ENCODE results near the gene AGMO.
A peak's percentile ranks its signal among the peaks of the same experiment; 100 is the strongest.

The AGMO gene

DNA sequence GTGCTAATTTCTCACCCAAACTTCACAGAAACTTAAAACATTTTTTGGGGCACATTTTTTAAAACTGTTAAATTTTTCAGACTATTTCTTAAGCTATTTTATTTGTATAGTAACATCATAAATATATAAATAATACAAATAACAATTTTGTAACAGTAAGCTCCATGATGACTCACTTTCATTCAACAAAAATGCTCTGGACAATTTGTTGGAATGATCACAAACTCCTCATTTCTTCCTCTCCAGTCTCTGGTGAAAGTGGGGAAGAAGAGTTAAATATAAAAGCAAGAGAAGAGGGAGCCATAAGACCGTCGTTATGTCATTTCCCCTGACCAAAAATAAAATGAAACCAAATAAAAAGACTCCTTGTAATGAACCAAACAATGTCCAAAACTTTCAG is 162.4 kb downstream of the AGMO start:
- no peak for DNase-seq (ENCODE audit: low read depth, low spot score)

GRCh38 chr7:15397922-15398760 is 163.7 kb downstream of the AGMO start:
- peak; percentile 51 for DNase-seq (ENCODE audit: low read depth, low spot score)

DNA sequence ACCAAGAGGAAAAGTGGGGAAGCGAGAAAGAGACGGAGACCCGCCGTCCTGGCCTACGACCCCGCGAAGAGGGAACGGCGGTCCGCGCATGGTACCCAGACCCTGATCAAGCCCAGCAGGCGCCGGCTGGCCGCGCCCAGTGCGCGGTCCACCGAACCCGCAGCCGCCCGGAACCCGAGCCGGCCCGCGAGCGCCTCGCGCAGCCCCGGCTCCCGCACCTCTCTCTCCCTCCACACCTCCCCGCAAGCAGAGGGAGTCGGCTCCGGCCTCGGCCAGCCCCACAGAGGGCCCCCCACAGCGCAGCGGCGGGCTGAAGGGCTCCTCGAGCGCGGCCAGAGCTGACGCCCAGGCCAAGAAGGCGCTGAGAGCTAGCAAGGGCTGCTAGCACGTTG is 164.7 kb downstream of the AGMO start:
- no peak for DNase-seq (ENCODE audit: low read depth, low spot score)

DNA sequence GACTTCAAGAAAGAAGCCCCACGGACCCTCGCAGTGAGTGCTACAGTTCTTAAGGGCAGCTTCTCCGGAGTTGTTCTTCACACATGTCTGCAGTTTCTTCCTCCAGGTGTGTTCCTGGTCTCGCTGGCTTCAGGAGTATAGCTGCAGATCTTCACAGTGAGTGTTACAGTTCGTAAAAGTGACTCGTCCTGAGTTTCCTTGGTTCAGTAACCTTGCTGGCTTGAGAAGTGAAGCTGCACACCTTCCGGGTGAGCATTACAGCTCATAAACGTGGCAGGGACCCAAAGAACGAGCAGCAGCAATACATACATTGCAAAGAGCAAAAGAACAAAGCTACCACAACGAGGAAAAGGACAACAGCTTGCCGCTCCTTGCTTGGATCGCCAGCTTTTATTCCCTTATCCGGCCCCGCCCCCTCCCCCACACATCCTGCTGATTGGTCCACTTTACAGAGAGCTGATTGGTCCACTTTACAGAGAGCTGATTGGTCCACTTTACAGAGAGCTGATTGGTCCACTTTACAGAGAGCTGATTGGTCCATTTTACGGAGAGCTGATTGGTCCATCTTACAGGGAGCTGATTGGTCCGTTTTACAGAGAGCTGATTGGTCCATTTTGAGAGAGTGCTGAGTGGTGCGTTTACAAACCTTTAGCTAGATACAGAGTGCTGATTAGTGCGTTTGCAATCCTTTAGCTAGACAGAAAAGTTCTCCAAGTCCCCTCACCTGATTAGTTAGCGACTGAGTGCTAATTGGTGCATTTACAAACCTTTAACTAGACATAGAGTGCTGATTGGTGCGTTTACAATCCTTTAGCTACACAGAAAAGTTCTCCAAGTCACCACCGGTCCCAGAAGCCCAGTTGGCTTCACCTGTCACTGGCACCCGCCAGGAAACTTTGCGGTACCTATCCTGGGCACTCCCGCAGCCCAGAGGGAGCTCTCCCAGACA is 165.3 kb downstream of the AGMO start:
- no peak for DNase-seq (ENCODE audit: low read depth, low spot score)

- DNase-seq (ENCODE audit: low read depth, low spot score), result no peak
Observed at GRCh38 chr7:15389073-15389472, 172.7 kb downstream of the AGMO start.

DNA sequence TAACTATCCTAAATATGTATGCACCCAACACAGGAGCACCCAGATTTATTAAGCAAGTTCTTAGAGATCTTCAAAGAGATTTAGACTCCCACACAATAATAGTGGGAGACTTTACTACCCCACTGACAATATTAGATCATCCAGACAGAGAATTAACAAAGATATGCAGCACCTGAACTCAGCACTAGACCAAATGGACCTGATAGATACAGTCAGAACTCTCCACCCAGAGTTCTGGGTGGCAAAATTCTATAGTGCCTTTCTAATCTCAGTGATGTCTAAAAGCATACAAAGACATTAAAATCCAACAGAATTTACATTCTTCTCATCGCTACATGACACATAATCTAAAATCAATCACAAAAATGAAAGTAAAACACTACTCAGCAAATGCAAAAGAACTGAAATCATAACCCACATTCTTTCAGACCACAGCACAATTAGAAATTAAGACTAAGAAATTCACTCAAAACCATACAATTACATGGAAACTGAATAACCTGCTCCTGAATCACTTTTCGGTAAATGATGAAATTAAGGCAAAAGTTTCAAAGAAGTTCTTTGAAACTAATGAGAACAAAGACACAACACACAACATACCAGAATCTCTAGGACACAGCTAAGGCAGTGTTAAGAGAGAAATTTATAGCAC is 183.2 kb downstream of the AGMO start:
- DNase-seq (ENCODE audit: low read depth, low spot score), result no peak

DNA sequence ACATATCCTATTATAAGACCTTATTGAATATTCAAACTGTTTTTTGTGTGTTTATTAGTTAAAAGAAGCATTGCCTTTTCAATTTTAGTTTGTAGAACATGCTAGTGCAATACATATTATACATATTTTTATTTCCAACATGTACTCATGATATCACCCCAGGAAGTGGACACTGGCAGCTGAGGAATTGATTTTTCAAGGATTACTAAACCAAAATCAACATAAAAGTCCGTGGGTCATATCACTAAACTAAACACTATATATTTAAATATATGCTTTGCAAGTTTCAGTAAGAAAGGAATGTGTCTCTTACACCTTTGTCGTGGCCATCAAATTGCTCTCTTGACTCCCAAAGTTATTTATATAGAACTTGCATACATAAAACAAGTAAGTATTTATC is 185.2 kb downstream of the AGMO start:
- DNase-seq (ENCODE audit: low read depth, low spot score), result no peak

DNA sequence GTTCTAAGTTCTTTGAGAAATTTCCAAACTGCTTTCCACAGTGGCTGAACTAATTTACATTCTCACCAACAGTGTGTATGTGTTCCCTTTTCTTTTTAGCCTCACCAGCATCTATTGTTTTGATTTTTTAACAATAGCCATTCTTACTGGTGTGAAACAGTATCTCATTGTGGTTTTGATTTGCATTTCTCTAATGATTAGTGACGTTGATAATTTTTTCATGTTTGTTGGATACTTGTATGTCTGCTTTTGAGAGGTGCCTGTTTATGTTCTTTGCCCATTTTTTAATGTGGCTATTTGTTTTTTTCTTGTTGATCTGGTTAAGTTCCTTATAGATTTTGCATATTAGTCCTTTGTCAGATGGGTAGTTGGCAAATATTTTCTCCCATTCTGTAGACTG is 191.4 kb downstream of the AGMO start:
- DNase-seq (ENCODE audit: low read depth, low spot score), result no peak

- no peak for DNase-seq (ENCODE audit: low read depth, low spot score)
Observed at GRCh38 chr7:15368653-15369052, 193.2 kb downstream of the AGMO start.

DNA sequence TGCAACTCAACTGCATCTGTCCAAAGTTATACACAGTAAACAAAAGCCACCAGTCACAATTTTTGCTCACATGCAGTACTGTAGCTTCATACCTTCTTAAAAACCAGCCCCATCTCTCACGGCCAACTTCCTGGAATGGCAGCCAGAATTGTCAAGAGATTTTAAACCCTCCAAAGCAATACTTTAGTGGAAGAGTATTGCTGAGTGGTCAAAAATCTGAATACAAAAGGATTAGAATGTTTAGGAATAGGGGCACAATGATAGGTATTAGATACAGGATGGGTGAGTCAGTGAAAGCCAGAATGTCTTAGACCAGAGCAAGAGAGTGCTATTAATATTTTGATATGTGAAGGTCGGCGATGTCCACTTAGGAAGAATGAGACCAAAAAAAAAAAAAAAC is 193.9 kb downstream of the AGMO start:
- DNase-seq (ENCODE audit: low read depth, low spot score), result no peak

DNA sequence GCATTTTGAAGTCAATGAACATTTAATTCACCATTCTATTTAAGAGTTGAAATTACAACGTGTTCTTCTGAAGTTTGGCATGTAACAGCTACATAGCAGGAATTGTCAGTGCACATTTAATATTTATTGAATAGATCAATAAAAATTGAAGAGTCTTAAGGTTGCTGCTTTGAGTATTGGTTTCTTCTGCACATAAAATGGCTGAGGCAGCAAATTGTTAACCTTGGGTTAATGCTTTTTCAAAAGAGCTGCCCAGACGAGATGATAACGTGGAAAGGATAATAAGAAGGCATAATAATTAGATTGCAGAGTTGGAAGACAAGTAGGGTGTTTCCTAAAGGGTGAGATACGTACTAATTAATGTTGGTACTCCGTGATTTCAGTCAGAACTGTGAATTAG is 203.7 kb downstream of the AGMO start:
- no peak for DNase-seq (ENCODE audit: low read depth, low spot score)

GRCh38 chr7:15352421-15353206 is 209.2 kb downstream of the AGMO start:
- DNase-seq (ENCODE audit: low read depth, low spot score), result no peak

DNA sequence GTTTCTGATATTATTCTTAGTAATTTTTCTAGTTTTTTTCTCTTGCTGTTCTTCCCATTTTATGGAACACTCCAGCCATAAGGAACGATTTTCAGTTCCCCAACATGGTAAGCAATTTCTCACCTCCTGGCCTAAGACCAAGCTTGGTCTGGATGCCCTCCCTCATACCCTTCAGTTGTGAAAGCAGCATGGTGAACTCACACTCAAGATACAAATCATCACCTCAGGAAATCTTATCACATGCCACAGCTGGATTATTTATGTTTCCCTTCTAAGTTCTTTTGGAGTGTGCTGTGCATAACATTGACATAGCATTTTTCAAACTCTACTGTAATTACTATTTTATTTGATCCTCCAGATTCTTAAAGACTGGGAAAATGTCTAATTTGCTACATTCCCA is 216.6 kb downstream of the AGMO start:
- DNase-seq (ENCODE audit: low read depth, low spot score), result no peak

- DNase-seq (ENCODE audit: low read depth, low spot score), result no peak
Observed at GRCh38 chr7:15341817-15342216, 220.0 kb downstream of the AGMO start.

DNA sequence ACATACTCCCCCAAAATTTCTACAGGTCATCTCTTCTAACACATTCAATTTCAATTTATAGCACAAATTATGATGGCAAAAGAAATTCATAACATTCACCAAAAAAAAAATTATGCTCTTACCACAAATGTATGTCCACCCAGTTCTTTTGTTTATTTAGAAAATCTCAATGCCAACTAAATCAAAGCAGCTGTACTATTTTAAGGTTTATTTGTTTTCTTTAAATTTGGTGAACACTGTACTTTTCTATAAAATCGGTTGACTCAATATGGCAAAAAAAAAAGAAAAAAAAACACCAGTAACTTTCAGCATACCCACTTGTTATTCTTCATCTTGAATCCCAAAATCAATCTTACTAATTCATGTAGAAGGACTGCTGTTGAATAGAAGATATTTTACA is 225.7 kb downstream of the AGMO start:
- no peak for DNase-seq (ENCODE audit: low read depth, low spot score)

DNA sequence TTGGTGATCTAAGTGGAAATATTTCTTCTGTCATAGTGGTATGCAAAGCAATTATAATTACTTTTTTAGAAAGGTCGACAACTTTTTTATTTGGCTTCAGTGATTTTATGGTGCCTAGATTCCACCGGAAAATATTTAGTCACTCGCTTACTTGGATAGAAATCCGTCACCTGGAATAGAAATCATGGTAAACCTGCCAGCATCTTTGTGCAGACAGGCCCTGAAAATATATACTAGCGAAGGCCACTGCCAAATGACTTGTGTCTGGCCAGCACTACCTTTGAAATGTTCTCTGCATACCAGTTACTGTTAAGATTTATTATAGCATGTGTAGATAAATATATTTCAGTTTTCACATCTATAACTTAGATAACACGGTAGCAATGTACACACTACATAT is 226.4 kb downstream of the AGMO start:
- DNase-seq (ENCODE audit: low read depth, low spot score), result no peak

DNA sequence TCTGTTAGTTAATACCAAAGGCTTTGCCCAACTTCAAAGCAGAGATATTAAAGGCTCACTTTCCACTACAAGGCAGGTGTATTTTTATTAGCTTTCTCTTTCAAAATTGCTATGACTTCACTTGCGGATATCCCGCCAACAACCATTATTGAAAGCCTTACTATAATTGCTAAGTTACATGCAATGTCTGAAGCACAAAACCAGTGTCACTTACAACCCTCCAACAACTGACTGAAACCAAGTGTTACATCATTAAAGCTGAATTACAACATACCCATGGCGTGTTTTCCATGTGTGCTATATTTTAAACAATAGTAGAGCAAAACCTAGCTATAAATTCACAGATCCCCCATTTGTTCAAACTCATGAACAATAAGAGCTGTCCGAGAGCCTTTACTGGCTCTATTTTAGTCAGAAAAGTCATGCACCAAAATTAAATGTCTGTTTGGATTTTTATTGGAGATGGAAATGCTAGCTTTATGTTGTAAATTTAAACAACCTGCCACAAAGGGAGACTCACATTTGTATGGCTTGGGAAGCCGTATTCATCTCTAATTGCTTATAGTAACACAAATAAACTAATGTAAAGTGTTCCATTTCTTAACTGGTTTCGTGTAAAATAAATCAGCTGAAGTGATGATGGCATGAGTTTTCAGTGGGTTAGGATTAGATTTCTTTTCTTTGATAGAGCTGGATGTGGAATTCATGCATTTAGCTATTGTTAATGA is 227.1 kb downstream of the AGMO start:
- no peak for DNase-seq (ENCODE audit: low read depth, low spot score)

GRCh38 chr7:15332956-15333355 is 228.9 kb downstream of the AGMO start:
- no peak for DNase-seq (ENCODE audit: low read depth, low spot score)

- DNase-seq (ENCODE audit: low read depth, low spot score), result no peak
Observed at GRCh38 chr7:15330943-15331342, 230.9 kb downstream of the AGMO start.

- no peak for DNase-seq (ENCODE audit: low read depth, low spot score)
Observed at GRCh38 chr7:15327001-15327400, 234.8 kb downstream of the AGMO start.

Measured in astrocyte of the hippocampus (primary cell).